Epidermal melanocyte (primary cell): ENCODE data around the gene TSTD1.
"Not testable (repeated sequence)": the region's sequence is repeated elsewhere in the genome, so short reads cannot be mapped to it uniquely, and the experiment has no call there.

ENCODE experiments used
- DNase-seq: peaks from one replicate; pipeline ENCODE4 v3.0.0; 2011; ENCODE audit warnings: low spot score; ENCODE audit not compliant: insufficient read length

The TSTD1 gene

DNA sequence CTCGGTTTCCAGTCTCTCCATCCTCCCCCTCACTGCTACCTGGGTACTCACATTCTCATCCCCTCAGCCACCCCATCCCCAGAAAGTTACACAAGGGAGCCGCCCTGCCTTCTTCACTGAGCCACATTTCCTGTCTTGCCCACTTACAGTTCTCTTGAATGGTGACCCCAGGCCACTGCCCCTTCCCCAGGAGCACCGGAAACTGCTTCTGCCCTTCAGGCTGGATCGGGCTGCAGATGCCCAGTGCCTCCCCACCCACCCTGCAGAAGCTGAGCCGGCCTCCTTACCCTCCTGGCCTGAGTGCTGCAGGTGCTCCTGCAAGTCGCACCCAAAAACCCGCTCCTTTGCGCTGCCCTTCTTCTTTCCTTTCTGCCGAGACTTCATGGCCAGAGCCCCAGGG, 30.5 kb upstream of the TSTD1 start:
- no peak for DNase-seq

- DNase-seq, result no peak
Measured at GRCh38 chr1:161068306-161069234, 29.8 kb upstream of the TSTD1 start.

- DNase-seq, result no peak
Measured at GRCh38 chr1:161066694-161067093, 27.9 kb upstream of the TSTD1 start.

GRCh38 chr1:161065681-161066080, 26.9 kb upstream of the TSTD1 start:
- not testable (repeated sequence) for DNase-seq

DNA sequence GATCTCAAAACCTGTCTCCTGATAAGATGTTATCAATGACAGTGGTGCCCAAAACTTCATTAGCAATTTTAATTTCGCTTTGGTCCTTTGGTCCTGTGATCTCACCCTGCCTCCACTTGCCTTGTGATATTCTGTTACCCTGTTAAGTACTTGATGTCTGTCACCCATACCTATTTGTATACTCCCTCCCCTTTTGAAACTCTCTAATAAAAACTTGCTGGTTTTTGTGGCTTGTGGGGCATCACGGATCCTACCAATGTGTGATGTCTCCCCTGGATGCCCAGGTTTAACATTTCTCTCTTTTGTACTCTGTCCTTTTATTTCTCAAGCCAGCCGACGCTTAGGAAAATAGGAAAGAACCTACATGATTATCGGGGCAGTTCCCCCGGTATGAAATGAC, 25.2 kb upstream of the TSTD1 start:
- not testable (repeated sequence) for DNase-seq

GRCh38 chr1:161061419-161061818, 22.7 kb upstream of the TSTD1 start:
- no peak for DNase-seq

GRCh38 chr1:161059293-161059692, 20.5 kb upstream of the TSTD1 start:
- no peak for DNase-seq

- DNase-seq, result no peak
Measured at GRCh38 chr1:161054805-161055204, 16.0 kb upstream of the TSTD1 start.

- no peak for DNase-seq
Measured at GRCh38 chr1:161054232-161054631, 15.5 kb upstream of the TSTD1 start.

DNA sequence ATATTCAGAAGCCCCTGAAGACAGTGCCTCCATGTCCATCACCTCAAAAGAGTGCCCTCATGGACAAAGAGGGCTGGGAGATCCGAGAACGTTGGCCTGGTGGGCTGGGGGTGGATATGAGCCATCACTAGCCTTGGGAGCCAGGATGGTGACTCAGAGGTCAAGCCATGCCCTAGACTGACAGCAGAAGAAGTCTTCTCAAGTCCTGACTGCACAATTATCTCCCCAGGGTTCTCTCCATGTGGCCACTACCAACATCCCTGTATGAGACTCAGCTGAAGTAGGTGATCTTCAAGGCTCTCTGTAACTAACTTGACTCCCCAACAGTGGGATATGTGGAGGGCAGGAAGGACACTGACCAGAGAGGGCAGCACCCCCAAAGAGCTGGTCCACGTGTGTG, 14.1 kb upstream of the TSTD1 start:
- DNase-seq, result no peak

DNA sequence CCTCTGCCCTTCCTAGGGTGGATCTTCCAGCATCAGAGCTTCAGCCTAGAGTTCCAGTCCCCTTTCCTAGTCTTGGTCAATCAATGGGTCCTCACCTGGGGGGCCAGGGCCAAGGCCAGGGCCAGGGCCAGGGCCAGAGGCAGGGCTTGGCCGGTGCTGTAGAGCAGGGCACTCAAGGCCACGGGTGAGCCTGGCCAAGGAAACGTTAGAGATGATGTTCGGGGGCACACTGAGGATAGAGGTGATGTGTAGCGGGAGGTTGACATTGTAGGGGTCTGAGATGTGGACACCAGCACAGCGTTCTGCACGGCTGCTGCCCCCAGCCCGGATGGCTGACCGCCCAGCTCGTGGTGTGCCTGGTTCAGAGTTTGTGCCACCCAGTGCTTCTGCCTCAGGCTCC, 12.5 kb upstream of the TSTD1 start:
- no peak for DNase-seq

GRCh38 chr1:161048949-161049722, 10.4 kb upstream of the TSTD1 start:
- peak; percentile 4 for DNase-seq

DNA sequence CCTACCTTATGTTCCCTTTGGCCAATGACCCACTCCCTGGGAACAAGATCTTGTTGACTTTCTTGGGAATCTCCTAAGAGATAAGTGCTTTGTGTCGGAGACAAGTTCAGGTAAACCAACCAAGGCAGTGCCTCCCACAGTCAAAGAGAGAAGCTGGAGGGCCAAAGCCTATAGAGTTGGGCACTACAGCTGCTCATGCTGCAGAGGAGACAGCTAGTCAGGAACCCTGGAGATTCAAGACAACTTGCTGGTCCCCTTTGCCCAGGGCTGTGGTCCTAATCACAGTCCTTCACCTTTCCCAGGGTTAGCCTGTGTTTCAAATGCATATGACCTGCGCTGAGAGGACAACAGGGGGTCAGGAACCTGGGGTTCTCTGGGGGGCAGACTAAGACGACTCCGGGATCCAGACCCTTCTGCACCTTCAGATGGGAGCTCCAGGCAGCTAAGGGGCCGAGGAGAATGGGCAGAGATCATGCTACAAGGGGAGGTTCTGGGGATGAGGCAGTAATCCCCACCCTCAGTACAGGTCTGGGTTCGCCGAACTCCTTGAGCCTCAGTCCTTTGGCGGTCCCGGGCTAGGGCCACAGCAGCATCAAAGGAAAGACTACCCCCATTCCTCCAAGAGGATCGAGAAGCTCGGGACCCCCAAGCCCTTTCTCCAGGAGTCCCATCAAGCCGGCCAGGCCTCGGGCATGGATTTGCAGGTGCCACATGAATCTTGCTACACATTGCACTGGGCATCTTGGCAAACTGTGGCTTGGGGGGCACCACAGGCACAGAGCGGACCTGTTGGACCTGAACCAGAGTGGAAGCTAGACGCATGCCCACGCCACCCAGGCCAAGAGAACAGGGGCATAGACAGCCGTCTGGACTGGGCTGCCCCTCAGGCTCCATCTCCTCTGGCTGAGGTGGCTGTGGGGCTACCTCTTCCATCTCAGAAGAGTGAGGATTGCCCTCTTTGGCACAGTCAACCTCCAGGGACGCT, 9.0 kb upstream of the TSTD1 start:
- DNase-seq, result peak; percentile 1

DNA sequence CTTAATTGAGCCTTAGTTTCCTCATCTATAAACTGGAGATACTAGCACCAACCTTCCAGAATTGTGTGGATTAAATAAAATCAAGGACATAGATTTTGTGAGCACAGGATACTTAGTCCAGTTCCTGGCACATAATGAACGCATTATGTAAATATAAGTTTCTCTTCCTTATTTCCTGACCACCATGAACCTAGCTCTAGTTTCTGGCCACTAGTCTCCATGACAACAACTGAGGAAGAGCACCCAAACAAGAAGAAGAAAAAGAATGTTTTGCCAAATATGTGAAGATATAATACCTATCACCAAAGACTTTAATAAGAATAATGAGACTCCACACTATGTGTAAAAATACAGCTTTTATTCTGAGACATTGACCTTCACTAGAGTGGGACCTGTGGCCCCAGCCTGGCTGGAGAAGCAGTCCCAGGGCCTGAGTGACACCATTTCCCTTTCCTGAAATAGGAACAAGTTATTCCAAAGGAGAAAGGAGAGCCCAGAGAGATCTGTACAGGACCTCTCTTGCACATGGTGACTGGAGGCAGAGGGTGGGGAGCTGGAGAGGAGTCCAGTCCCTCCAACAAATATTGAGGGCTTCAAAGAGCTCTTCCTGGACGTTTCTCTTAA, 8.0 kb upstream of the TSTD1 start:
- no peak for DNase-seq

DNA sequence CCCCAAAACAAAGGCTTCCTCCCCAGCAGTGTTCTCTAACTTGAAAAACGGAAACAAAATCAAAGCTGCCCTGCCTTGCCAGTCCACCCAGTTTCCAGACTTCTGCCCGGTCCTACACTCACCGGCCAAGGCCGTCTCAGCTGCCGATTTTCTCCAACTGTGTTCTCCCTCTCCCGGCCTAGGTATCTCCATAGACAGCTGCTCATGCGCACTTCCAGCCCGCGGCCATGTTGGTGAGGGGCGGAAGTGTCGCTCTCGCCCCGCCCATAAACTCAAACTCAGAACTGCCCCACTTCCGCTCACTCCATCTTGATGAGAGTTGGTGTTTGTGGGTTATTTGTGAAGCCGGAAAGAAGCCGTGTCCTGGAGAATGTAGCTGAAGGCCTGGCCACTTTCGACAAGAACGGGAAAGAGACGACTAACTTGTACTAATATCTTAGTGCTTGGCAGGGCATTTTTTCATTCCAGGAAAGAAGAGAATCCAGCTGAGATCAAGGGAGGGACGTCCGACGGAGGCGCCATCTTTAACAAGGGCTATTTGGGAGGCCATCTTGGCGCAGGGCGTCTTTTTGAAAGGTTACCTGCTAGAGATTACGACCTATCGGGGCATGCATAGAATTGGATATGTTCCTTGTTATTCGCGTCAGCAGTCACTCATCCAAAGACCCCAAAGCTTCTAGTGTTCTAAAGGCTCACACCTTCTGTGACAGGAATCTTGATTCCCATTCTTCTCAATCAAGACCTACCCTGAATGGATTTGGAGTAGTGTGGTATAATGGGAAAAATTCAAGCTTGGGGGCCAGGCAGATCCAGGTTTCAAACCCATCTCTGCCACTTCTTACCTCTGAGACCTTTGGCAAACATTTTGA, 7.2 kb upstream of the TSTD1 start, which contains the start of gene USF1:
USF1 (minus strand) TSS at position 242 of the 869 bp plus-strand sequence. CDS start 2,702 bp downstream, outside the sequence.
- peak; percentile 98 for DNase-seq

DNA sequence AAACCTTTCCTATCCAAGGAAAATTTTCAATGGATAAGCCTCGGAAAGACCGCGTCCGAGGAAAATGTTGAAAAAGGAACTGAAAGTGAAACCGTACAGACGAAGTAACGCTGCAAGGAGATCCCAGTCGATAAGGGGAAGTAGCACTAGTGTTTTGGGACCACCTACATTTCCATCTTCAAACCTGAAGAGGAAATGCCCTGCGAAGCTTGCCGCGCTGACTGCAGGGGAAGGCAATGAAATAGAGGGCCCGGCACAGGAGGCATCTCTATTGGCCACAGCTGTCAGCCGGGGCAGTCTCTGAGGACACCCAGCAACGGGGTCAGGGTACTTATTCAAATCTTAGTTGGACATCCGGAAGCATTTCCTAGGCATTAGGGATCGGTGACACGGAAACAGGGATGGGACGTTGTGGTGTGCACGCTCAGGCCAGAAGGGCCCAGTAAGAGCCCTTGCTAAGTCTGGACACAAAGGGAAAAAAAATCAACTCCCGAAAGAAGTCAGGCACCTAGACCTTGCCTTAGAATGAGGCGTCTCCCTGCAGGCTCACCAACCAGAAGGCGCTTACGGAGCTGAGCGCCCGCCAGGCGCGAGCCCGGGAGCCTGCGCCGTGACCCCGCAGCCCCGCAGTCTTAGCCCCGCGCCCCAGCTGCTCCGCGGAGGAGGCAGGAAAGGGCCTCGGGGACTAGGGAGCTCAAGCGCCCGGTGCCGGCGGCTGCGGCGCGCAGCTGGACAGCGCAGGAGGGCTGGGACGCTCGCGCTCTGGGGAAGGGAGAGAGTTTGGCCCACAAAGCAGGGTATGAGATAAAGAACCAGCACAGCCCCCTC, 6.4 kb upstream of the TSTD1 start:
- DNase-seq, result peak; percentile 74

DNA sequence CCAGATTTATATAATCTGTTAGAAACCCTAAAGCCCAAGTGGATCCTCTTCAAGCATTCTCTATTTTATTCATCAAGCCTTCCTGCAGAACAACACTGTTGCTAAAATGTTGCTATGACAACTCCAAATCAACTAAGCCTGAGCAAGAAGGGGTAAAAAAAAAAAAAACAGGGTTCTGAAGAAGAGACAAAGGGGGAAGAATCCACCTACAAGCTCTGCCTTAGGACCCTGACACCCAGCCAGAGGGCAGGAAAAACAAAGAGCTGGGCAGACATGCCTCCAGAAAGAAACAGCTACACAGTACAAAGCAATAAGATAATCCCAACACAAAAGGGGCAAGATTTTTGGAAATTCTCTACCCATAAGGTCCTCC, 5.8 kb upstream of the TSTD1 start:
- no peak for DNase-seq

DNA sequence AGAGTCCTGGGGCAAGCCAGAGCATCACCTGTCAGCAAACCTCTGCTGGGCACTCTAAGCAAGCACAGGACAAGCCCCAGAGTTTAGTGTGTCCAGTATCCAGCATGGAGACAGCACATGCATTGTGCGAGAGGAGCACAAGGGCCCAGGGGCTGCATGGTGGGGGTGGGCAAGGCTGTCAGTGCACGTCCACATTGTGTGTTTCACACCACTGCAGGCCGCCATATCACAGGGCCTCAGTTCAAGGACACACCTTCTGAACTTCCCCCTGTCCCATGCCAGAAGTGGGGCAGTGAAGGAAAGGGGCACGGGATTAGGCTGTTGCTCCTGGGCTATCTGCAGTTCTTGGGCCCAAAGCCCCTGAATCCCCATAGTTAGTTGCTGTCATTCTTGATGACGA, 782 bp upstream of the TSTD1 start:
- DNase-seq, result no peak

DNA sequence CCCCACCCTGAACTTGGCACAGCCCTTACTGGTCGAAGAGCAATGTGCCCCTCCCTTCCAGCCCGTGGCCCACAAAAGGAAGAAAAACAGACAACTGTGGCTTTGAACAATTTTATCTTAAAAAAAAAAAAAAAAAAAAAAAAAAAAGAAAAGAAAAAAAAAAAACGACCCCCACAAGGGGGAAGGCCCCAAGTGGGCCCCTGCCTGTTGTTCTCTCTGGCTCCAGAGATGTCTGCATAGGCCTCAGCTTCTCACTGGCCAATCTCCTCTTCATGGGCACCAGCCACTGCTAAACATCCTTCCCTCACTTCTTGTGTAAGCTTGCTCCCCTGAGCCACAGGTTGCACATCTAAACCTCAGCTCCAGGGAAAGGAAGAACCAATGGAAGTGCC, 386 bp upstream of the TSTD1 start:
- no peak for DNase-seq
